DMS 273 treated with DMSO at 0.1 percent for 48 hours (cell line): ENCODE results near the gene DISP2.

Experiments used
- DNase-seq: peaks from one replicate; lab custom pipeline; 2025; lab: John Stamatoyannopoulos, UW

Gene DISP2

GRCh38 chr15:40388941-40389823 is 31.2 kb downstream of the DISP2 start:
- DNase-seq = no peak

DNA sequence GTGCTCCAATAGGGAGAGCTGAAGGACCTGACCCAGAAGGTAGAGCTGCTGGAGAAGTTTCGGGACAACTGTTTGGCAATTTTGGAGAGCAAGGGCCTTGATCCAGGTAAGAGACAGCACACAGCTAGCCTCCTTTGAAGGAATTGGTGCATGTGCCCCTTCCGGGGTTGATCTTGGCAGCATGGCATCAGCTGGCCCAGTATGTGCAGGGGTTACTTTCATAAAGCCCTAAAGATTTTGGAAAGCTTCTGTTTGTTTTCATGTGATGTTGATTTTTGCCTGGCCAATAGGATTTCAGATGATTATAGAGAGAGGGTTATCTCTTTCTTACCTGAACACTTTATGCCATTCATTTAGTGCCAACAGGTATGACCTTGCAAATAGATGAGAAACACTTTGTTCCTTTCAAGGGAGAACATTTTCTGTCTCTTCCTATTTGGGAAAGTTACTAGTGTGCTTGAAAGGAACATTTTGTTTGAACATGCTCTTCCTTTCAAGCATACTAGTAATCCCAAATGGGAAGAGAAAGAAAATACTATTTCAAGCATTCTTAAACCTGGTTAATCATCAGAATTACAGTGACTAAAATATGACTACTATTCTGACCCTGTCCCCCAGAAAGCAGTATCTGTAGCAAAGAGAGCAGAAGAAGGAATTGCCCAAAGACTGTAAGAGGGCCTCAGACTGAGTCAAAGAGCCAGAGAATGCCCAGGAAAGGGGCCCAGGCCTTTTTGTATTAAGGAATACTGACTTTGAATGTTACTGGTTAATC is 32.0 kb downstream of the DISP2 start:
- no peak for DNase-seq

GRCh38 chr15:40392986-40393948 is 35.2 kb downstream of the DISP2 start:
- no peak for DNase-seq

- no peak for DNase-seq
Measured at GRCh38 chr15:40397688-40398412, 39.8 kb downstream of the DISP2 start.

DNA sequence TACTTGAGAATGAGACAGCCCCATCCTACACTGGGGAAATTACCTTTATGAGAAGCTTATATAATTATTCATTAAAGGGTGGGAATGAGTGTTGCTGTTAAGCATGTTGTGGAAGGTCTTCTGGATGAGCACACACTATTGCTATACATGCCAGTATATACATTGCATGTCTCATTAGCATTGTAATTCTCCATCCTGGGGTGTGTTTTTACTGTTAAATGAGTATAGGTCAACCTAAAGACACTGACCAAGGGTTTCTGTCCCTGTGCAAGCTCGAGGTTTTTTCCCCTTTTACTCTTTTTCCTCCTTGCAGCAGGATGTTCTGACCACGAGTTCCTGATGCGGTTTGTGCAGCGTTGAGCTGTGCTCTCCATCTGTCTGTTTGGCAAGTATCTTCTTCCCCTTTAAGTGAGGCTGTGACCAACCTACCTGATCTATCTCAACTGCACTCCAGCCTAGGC is 40.4 kb downstream of the DISP2 start:
- no peak for DNase-seq

DNA sequence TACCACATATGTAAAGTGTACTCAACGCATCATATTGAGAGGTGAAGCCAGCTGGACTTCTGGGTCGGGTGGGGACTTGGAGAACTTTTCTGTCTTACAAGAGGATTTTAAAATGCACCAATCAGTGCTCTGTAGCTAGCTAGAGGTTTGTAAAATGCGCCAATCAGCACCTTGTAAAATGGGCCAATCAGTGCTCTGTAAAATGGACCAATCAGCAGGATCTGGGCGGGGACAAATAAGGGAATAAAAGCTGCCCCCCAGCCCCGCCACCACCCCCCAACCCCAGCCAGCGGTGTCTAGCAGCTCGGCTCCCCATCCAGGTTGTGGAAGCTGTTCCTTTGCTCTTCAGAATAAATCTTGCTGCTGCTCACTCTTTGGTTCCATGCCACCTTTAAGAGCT is 41.4 kb downstream of the DISP2 start:
- no peak for DNase-seq

- DNase-seq = peak; percentile 81
Measured at GRCh38 chr15:40405501-40406381, 47.7 kb downstream of the DISP2 start, which contains the start of gene IVD. TSS of gene IVD (plus strand) at chr15:40405795. CDS start at chr15:40405828, 33 bp downstream.

- no peak for DNase-seq
Measured at GRCh38 chr15:40407330-40407990, 49.4 kb downstream of the DISP2 start.

DNA sequence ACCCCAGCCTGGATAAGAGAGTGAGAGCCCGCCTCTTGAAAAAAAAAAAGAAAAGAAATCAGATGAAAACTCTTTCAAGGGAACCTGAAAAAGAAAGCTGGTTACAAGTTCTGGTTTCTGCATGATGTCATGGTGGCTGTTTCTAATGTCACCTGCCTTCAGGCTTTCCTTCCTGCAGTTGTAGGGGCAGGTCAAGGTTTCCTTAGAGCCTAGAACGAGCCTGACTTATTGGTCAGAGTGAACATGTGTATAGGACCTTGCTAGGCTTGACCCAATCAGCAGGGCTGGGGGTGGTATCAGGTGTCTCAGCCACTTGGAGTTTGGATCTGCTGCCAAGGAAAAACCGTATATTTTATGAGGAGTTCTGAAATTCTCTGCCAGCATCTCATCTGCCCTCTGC is 51.3 kb downstream of the DISP2 start:
- no peak for DNase-seq

- DNase-seq = no peak
Measured at GRCh38 chr15:40410476-40410875, 52.5 kb downstream of the DISP2 start.

DNA sequence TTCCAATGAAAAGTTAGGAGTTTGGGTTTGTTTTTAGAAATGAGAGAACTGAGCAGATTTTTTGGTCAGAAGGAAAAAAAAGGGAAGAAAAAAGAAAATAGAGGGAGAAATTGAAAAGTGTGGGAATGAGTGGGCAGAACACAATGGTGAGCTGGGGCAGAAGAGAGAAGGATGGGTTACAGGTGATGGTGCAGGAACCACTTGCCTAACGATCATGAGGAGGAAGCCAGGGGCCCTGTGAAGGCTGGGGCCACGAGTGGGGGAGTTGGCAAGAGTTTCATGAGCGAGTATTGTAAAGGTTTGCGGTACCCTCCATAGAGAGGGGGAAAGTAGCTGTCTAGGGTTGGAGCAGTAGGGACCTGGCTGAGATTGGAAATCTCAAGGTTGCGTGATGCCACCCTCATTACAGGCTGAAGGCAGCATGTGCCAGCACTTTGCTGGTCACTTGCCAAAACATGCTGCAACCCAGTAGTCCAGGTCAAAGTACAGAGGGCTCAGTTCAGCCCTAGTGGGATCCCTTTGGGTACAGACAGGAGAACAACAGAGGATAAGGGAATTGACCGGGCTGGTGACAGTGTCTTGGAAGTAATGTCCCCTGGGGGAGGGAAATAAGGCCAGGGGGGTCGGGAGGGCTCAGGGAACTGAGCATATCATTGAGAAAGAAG is 54.2 kb downstream of the DISP2 start:
- DNase-seq = no peak

GRCh38 chr15:40413036-40413435 is 55.0 kb downstream of the DISP2 start:
- DNase-seq = no peak

DNA sequence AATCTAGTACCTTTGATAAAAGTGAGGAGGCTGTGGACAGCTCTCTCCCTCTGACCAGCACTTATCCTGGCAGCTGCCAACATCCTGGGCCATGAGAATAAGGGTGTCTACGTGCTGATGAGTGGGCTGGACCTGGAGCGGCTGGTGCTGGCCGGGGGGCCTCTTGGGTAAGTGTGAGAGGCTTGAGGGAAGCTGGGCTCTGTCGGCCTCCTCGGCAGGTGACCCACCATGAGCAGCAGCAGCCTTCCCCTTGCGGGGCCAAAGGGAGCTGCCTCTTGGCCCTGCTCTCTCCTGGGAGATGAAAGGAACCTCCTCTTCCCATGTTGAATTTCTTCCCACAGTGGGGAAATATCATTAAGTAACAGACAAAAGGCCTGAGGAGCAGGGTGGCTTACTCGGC is 56.8 kb downstream of the DISP2 start:
- no peak for DNase-seq

DNA sequence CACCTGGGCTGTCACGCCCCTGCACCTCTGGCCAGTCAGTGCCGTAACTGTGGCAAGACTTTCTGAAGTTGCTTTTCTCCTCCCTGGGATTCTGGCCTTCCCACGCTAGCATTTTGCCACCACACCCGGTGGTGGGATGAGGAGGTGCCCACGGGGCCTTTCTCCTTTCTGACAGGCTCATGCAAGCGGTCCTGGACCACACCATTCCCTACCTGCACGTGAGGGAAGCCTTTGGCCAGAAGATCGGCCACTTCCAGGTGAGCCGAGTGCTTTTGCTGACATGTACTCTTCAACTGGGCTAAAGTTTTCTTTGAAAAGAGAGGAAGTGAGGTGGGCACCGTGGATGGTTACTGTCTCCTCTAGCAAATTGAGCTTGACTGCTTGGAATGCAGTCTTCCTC is 57.2 kb downstream of the DISP2 start:
- DNase-seq = no peak

- no peak for DNase-seq
Measured at GRCh38 chr15:40416056-40416455, 58.0 kb downstream of the DISP2 start.

DNA sequence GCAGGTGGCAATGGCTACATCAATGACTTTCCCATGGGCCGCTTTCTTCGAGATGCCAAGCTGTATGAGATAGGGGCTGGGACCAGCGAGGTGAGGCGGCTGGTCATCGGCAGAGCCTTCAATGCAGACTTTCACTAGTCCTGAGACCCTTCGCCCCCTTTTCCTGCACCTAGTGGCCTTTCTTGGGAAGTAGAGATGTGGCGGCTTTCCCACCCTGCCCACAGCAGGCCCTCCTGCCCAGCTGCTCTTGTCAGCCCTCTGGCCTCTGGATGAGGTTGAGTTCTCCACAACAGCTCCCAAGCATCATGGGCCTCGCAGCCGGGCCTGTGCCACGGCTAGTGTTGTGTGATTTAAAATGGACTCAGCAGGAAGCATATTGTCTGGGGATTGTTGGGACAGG is 60.1 kb downstream of the DISP2 start:
- no peak for DNase-seq

DNA sequence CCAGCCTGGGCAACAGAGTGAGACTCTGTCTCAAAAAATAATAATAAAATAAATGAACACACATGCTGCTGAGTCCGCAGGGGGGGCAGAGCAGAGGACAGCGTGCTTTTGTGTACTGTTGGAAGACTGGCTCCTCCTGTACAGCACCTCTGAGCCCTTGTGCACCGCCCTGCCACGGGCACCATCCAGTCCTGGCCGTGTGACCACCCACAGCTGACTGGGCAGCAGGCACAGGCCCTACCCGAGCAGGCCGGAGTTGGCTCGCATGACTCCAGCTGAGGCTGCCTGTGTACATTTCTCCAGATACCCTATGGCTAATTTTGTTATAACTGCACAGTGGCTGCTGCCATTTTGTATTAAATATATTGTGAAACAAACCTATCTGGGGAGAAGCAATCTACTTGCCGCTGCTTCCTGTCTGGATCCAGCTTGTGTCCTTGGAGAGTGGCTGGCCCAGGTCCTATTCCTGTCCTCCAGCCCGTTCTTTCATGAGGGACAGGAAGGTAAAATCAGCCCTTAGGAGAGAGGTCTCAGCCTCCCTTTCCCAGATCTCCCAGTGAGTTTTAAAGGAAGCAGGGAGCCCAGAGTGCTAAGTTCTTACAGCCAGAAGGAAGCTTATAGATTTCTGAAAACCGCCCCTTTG is 62.2 kb downstream of the DISP2 start:
- no peak for DNase-seq

DNA sequence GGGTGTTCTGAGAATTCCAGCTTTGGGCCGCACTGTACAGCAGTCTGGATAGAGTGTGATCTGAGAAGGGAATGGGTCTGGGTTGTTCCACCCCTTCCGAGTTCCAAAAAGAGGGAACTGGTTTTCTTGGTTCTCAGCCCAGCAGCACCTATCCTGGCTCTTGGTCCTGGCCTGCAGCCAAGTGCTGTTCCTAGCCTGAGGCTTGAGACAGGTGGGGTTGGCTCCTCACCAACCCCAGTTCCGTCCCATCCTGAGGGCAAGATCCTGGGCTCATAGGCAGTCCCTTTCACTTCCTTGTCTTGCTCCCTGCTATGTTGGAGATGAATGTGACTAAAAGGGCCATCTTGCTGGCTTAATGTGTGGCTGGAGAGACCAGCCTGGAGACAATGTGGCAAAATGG is 62.8 kb downstream of the DISP2 start:
- DNase-seq = peak; percentile 24
